GM23338 (cell line): Measurements from ENCODE around the gene DAAM1.

Source experiments
- CREB1 ChIP-seq: fragments of 250-450 bp; sonication (Bioruptor Pico); IDR thresholded peaks from 2 replicates; pipeline ENCODE4 v1.5.0; 2020; ENCODE audit warnings: low read depth, mild to moderate bottlenecking, moderate library complexity
- EZH2 ChIP-seq: fragments of 200-600 bp; sonication (generic); IDR thresholded peaks from one replicate; pipeline ENCODE4 v1.8.0; 2017; ENCODE audit warnings: antibody characterized with exemption, mild to moderate bottlenecking, low read depth; ENCODE audit not compliant: unreplicated experiment
- EZH2phosphoT487 ChIP-seq: fragments of 200-600 bp; sonication (generic); IDR thresholded peaks from one replicate; pipeline ENCODE4 v1.8.1; 2018; ENCODE audit warnings: antibody characterized with exemption; ENCODE audit not compliant: unreplicated experiment
- JUNB ChIP-seq: IDR thresholded peaks from one replicate; pipeline ENCODE4 v1.6.1; 2016; ENCODE audit warnings: antibody characterized with exemption; ENCODE audit not compliant: unreplicated experiment
- POLR2AphosphoS5 ChIP-seq: IDR thresholded peaks from 2 replicates; pipeline ENCODE4 v1.6.1; 2016; ENCODE audit warnings: antibody characterized with exemption, low read depth
- STAT1 ChIP-seq: IDR thresholded peaks from one replicate; pipeline ENCODE4 v1.6.1; 2016; ENCODE audit warnings: antibody characterized with exemption; ENCODE audit not compliant: unreplicated experiment
- TF ChIP-seq, protein P1 (sequence below), 2 experiments: fragments of 200-600 bp in 1 of 2; sonication (generic) in 1 of 2; conservative IDR thresholded peaks; 2 replicates each; pipeline versions ENCODE4 v1.5.1 to v1.6.1; 2016 to 2017; ENCODE audit warnings: antibody characterized with exemption in 2 of 2, low read depth in 2 of 2, mild to moderate bottlenecking in 2 of 2, moderate library complexity in 1 of 2
- TF ChIP-seq, protein P2 (sequence below): IDR thresholded peaks from one replicate; pipeline ENCODE4 v1.6.1; 2018; ENCODE audit warnings: antibody characterized with exemption; ENCODE audit not compliant: unreplicated experiment
- TF ChIP-seq, protein P3 (sequence below): IDR thresholded peaks from 2 replicates; pipeline ENCODE4 v1.6.1; 2016; ENCODE audit warnings: antibody characterized with exemption

DNA sequence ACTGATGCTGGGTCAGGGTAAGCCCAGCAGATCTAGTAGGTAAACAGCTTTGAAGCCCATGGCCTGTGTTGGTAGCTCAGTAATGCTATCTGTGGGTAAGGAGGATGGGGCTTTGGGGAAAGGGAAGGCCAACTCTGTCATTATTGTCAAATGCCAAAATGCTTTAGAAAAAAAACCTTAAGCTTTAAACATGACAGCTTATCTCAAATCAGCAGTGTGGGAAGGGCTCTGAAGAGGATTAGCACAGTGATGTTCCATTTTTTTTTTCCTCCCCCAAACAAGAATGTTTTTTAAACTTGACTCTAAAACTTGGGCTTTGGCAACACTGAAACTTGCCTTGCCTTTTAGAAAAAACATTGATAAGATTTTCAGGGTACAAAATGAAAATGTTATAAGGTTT, 11.7 kb downstream of the DAAM1 start:
- TF ChIP-seq, protein P1, sequence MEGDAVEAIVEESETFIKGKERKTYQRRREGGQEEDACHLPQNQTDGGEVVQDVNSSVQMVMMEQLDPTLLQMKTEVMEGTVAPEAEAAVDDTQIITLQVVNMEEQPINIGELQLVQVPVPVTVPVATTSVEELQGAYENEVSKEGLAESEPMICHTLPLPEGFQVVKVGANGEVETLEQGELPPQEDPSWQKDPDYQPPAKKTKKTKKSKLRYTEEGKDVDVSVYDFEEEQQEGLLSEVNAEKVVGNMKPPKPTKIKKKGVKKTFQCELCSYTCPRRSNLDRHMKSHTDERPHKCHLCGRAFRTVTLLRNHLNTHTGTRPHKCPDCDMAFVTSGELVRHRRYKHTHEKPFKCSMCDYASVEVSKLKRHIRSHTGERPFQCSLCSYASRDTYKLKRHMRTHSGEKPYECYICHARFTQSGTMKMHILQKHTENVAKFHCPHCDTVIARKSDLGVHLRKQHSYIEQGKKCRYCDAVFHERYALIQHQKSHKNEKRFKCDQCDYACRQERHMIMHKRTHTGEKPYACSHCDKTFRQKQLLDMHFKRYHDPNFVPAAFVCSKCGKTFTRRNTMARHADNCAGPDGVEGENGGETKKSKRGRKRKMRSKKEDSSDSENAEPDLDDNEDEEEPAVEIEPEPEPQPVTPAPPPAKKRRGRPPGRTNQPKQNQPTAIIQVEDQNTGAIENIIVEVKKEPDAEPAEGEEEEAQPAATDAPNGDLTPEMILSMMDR (conservative IDR thresholded peaks at IDR 0.05; ENCODE audit: low read depth in 2 of 2): no peak
- TF ChIP-seq POLR2AphosphoS5: no peak
- TF ChIP-seq CREB1: no peak
- TF ChIP-seq EZH2: no peak
- no peak for TF ChIP-seq EZH2phosphoT487
- TF ChIP-seq JUNB: no peak
- TF ChIP-seq, protein P2, sequence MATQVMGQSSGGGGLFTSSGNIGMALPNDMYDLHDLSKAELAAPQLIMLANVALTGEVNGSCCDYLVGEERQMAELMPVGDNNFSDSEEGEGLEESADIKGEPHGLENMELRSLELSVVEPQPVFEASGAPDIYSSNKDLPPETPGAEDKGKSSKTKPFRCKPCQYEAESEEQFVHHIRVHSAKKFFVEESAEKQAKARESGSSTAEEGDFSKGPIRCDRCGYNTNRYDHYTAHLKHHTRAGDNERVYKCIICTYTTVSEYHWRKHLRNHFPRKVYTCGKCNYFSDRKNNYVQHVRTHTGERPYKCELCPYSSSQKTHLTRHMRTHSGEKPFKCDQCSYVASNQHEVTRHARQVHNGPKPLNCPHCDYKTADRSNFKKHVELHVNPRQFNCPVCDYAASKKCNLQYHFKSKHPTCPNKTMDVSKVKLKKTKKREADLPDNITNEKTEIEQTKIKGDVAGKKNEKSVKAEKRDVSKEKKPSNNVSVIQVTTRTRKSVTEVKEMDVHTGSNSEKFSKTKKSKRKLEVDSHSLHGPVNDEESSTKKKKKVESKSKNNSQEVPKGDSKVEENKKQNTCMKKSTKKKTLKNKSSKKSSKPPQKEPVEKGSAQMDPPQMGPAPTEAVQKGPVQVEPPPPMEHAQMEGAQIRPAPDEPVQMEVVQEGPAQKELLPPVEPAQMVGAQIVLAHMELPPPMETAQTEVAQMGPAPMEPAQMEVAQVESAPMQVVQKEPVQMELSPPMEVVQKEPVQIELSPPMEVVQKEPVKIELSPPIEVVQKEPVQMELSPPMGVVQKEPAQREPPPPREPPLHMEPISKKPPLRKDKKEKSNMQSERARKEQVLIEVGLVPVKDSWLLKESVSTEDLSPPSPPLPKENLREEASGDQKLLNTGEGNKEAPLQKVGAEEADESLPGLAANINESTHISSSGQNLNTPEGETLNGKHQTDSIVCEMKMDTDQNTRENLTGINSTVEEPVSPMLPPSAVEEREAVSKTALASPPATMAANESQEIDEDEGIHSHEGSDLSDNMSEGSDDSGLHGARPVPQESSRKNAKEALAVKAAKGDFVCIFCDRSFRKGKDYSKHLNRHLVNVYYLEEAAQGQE: no peak
- no peak for TF ChIP-seq STAT1
- TF ChIP-seq, protein P3, sequence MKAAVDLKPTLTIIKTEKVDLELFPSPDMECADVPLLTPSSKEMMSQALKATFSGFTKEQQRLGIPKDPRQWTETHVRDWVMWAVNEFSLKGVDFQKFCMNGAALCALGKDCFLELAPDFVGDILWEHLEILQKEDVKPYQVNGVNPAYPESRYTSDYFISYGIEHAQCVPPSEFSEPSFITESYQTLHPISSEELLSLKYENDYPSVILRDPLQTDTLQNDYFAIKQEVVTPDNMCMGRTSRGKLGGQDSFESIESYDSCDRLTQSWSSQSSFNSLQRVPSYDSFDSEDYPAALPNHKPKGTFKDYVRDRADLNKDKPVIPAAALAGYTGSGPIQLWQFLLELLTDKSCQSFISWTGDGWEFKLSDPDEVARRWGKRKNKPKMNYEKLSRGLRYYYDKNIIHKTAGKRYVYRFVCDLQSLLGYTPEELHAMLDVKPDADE: no peak
